Activated T-helper 2 cell treated with anti-CD3 and anti-CD28 coated beads, Interferon-gamma antibody, Interleukin-2, Interleukin-4, amounts not matched to agents 10 μg/mL and 5 μg/mL and 100 μg/mL, durations not matched to agents 14 hours and 24 hours and 36 hours (primary cell): ENCODE results near the gene TCF3. TPM values are rescaled to one million over a fixed set of nuclear protein-coding genes. Genes with fewer than 3 reads are reported as not detected.

Source experiments
- total RNA-seq: library from RNA; stranded (reverse); gene quantifications from 2 replicates; pipeline ENCODE4 v1.2.3, GENCODE V29; 2022

TCF3 gene
- total RNA-seq, 1 donor from 2014 or later, result 153 TPM

Other genes with a start within 250 kb of the TCF3 start
- gene DAZAP1, start 245.0 kb downstream of the TCF3 start, total RNA-seq, result 282 and 290 TPM in 2 replicates
- gene RPS15, start 214.2 kb downstream of the TCF3 start, total RNA-seq, result 1,450 and 1,471 TPM in 2 replicates
- 0.07 and 0.21 TPM in 2 replicates for gene APC2, start 202.5 kb downstream of the TCF3 start, total RNA-seq
- gene C19orf25, start 173.4 kb downstream of the TCF3 start, total RNA-seq, result 33.0 and 37.9 TPM in 2 replicates
- 2.1 and 2.6 TPM in 2 replicates for gene PCSK4, start 162.3 kb downstream of the TCF3 start, total RNA-seq
- 1.6 and 2.1 TPM in 2 replicates for gene REEP6, start 161.4 kb downstream of the TCF3 start, total RNA-seq
- 4.9 and 6.4 TPM in 2 replicates for gene ADAMTSL5, start 139.6 kb downstream of the TCF3 start, total RNA-seq
- gene PLK5, start 128.5 kb downstream of the TCF3 start, total RNA-seq, result not detected in 2 replicates
- 14.9 and 15.4 TPM in 2 replicates for gene MEX3D, start 84.3 kb downstream of the TCF3 start, total RNA-seq
- gene MBD3, start 59.8 kb downstream of the TCF3 start, total RNA-seq, result 123 and 125 TPM in 2 replicates
- 163 and 184 TPM in 2 replicates for gene UQCR11, start 47.2 kb downstream of the TCF3 start, total RNA-seq
- gene ONECUT3, start 100.9 kb upstream of the TCF3 start, total RNA-seq, result not detected in 2 replicates
- gene ATP8B3, start 159.7 kb upstream of the TCF3 start, total RNA-seq, result 11.3 and 11.5 TPM in 2 replicates
- gene REXO1, start 195.9 kb upstream of the TCF3 start, total RNA-seq, result 55.2 and 56.6 TPM in 2 replicates
- 31.2 and 32.1 TPM in 2 replicates for gene KLF16, start 211.0 kb upstream of the TCF3 start, total RNA-seq
- 100 and 102 TPM in 2 replicates for gene ABHD17A, start 232.9 kb upstream of the TCF3 start, total RNA-seq